H1 (cell line): Measurements from ENCODE around the gene LEPR. TPM values are rescaled to one million over a fixed set of nuclear protein-coding genes. Genes with fewer than 3 reads are reported as not detected.

ENCODE experiments used
- BRCA1 ChIP-seq: IDR thresholded peaks from 2 replicates; pipeline ENCODE4 v1.6.1; 2012; ENCODE audit warnings: low read depth, low read length, improper control_type of control experiment
- CEBPB ChIP-seq: IDR thresholded peaks from 2 replicates; pipeline ENCODE4 v1.6.1; 2012; ENCODE audit warnings: low read depth, low read length
- CHD1 ChIP-seq: IDR thresholded peaks from 2 replicates; pipeline ENCODE4 v1.6.1; 2012; ENCODE audit warnings: low read depth, low read length, improper control_type of control experiment
- JUN ChIP-seq: IDR thresholded peaks from 2 replicates; pipeline ENCODE4 v1.6.1; 2011; ENCODE audit warnings: low read depth, mild to moderate bottlenecking, improper control_type of control experiment, low read length
- NANOG ChIP-seq: IDR thresholded peaks from 2 replicates; pipeline ENCODE4 v1.6.1; 2011; ENCODE audit warnings: low read length, low read depth, mild to moderate bottlenecking, inconsistent platforms; ENCODE audit not compliant: insufficient read depth, poor library complexity, severe bottlenecking
- SIRT6 ChIP-seq: IDR thresholded peaks from one replicate; pipeline ENCODE4 v1.7.1; 2012; ENCODE audit warnings: low read length, inconsistent platforms
- YY1 ChIP-seq: IDR thresholded peaks from 2 replicates; pipeline ENCODE4 v1.6.1; 2011; ENCODE audit warnings: low read depth, mild to moderate bottlenecking, low read length
- polyA plus RNA-seq, 7 experiments: library from polyadenylated mRNA; depleted of rRNA in 3 of 7; stranded (reverse) in 5 of 7; unstranded in 2 of 7; fragments of >200 nt in 5 of 7; fragments of 200-250 nt in 2 of 7; gene quantifications; 1 replicate in 5 of 7; 2 replicates in 1 of 7; 4 replicates in 1 of 7; pipeline versions ENCODE4 v1.2.1 to v1.2.3, GENCODE V29; 2011 to 2013; ENCODE audit warnings: missing spikeins in 2 of 7, mixed read lengths in 2 of 7
- total RNA-seq: library from RNA; stranded (reverse); fragmentation: NEBNext Ultra II Directional; extraction: Animal tissue kit (Norgen Biotek cat#: 25700); gene quantifications from 2 replicates; pipeline ENCODE4 v1.2.1, GENCODE V29; 2021
- TF ChIP-seq, protein P1 (sequence below): fragments of 300-600 bp; sonication (generic); IDR thresholded peaks from 2 replicates; pipeline ENCODE4 v1.7.1; 2012; ENCODE audit warnings: low read length, moderate library complexity, mild to moderate bottlenecking, inconsistent platforms; ENCODE audit not compliant: insufficient replicate concordance
- TF ChIP-seq, protein P2 (sequence below): IDR thresholded peaks from 2 replicates; pipeline ENCODE4 v1.6.1; 2012; ENCODE audit warnings: low read length, inconsistent platforms

LEPR gene
- total and polyA plus RNA-seq, 2 of the 8 experiments (the other 6 are each of a cell fraction or from before 2014, with no cell fraction given): 1.3 to 3.9 TPM

DNA sequence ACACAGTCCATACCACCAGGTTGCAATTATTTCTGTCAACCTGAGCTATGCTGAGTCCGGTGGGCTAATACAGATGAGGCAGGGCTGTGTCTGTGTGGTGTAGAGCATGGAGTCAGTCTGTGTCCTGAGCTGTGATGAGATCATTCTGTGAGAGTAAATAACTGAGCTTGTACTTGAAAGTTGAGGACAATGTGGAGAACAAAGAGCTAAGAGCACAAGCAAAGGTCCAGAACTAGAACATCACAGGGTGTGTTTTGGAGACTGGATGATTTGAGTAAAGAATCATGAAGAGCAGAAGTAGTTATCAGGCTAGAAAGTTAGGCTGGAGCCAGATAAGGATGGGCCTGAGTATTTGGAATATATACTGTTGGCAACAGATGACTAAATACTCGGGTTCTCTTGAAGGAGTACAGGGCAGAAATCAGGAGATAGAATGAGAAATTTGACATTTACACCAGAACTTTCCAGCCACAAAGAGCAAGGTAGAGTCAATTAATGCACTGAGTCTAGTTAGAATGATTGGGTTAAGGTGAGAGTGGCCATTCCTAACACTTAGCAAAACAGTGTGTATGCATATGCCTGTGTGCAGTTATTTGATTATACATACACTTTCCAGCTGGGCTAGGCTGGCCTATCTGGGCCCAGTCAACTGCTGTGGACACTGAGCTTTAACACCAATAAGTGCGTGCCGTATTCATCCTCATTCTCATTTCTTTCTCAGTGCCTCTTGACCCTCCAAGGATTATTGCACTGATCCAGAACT lies 48.8 kb downstream of the LEPR start (continued):
- TF ChIP-seq, protein P1, sequence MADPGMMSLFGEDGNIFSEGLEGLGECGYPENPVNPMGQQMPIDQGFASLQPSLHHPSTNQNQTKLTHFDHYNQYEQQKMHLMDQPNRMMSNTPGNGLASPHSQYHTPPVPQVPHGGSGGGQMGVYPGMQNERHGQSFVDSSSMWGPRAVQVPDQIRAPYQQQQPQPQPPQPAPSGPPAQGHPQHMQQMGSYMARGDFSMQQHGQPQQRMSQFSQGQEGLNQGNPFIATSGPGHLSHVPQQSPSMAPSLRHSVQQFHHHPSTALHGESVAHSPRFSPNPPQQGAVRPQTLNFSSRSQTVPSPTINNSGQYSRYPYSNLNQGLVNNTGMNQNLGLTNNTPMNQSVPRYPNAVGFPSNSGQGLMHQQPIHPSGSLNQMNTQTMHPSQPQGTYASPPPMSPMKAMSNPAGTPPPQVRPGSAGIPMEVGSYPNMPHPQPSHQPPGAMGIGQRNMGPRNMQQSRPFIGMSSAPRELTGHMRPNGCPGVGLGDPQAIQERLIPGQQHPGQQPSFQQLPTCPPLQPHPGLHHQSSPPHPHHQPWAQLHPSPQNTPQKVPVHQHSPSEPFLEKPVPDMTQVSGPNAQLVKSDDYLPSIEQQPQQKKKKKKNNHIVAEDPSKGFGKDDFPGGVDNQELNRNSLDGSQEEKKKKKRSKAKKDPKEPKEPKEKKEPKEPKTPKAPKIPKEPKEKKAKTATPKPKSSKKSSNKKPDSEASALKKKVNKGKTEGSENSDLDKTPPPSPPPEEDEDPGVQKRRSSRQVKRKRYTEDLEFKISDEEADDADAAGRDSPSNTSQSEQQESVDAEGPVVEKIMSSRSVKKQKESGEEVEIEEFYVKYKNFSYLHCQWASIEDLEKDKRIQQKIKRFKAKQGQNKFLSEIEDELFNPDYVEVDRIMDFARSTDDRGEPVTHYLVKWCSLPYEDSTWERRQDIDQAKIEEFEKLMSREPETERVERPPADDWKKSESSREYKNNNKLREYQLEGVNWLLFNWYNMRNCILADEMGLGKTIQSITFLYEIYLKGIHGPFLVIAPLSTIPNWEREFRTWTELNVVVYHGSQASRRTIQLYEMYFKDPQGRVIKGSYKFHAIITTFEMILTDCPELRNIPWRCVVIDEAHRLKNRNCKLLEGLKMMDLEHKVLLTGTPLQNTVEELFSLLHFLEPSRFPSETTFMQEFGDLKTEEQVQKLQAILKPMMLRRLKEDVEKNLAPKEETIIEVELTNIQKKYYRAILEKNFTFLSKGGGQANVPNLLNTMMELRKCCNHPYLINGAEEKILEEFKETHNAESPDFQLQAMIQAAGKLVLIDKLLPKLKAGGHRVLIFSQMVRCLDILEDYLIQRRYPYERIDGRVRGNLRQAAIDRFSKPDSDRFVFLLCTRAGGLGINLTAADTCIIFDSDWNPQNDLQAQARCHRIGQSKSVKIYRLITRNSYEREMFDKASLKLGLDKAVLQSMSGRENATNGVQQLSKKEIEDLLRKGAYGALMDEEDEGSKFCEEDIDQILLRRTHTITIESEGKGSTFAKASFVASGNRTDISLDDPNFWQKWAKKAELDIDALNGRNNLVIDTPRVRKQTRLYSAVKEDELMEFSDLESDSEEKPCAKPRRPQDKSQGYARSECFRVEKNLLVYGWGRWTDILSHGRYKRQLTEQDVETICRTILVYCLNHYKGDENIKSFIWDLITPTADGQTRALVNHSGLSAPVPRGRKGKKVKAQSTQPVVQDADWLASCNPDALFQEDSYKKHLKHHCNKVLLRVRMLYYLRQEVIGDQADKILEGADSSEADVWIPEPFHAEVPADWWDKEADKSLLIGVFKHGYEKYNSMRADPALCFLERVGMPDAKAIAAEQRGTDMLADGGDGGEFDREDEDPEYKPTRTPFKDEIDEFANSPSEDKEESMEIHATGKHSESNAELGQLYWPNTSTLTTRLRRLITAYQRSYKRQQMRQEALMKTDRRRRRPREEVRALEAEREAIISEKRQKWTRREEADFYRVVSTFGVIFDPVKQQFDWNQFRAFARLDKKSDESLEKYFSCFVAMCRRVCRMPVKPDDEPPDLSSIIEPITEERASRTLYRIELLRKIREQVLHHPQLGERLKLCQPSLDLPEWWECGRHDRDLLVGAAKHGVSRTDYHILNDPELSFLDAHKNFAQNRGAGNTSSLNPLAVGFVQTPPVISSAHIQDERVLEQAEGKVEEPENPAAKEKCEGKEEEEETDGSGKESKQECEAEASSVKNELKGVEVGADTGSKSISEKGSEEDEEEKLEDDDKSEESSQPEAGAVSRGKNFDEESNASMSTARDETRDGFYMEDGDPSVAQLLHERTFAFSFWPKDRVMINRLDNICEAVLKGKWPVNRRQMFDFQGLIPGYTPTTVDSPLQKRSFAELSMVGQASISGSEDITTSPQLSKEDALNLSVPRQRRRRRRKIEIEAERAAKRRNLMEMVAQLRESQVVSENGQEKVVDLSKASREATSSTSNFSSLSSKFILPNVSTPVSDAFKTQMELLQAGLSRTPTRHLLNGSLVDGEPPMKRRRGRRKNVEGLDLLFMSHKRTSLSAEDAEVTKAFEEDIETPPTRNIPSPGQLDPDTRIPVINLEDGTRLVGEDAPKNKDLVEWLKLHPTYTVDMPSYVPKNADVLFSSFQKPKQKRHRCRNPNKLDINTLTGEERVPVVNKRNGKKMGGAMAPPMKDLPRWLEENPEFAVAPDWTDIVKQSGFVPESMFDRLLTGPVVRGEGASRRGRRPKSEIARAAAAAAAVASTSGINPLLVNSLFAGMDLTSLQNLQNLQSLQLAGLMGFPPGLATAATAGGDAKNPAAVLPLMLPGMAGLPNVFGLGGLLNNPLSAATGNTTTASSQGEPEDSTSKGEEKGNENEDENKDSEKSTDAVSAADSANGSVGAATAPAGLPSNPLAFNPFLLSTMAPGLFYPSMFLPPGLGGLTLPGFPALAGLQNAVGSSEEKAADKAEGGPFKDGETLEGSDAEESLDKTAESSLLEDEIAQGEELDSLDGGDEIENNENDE: no peak
- TF ChIP-seq YY1: no peak
- TF ChIP-seq NANOG: no peak
- TF ChIP-seq BRCA1: no peak
- no peak for TF ChIP-seq SIRT6
- no peak for TF ChIP-seq CEBPB
- TF ChIP-seq, protein P2, sequence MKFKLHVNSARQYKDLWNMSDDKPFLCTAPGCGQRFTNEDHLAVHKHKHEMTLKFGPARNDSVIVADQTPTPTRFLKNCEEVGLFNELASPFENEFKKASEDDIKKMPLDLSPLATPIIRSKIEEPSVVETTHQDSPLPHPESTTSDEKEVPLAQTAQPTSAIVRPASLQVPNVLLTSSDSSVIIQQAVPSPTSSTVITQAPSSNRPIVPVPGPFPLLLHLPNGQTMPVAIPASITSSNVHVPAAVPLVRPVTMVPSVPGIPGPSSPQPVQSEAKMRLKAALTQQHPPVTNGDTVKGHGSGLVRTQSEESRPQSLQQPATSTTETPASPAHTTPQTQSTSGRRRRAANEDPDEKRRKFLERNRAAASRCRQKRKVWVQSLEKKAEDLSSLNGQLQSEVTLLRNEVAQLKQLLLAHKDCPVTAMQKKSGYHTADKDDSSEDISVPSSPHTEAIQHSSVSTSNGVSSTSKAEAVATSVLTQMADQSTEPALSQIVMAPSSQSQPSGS: no peak
- TF ChIP-seq JUN: no peak
- no peak for TF ChIP-seq CHD1
